HG02642 (cell line): Measurements from ENCODE around the gene DRD1.

Experiments
- ATAC-seq: cut with Tn5 transposase; IDR thresholded peaks from one replicate; pipeline ENCODE4 v1.9.1; 2021; ENCODE audit warnings: mild to moderate bottlenecking; ENCODE audit not compliant: unreplicated experiment, poor library complexity

Gene DRD1

GRCh38 chr5:175444060-175444904 is at the start of gene DRD1:
TSS of gene DRD1 (minus strand) at chr5:175444182. CDS start at chr5:175443099, 1,083 bp downstream.
- peak; percentile 55 for ATAC-seq

GRCh38 chr5:175493726-175494125 is 49.7 kb upstream of the DRD1 start:
- ATAC-seq: no peak

GRCh38 chr5:175493260-175493659 is 49.3 kb upstream of the DRD1 start:
- ATAC-seq: no peak

GRCh38 chr5:175491223-175491622 is 47.2 kb upstream of the DRD1 start:
- no peak for ATAC-seq

GRCh38 chr5:175489693-175490443 is 45.9 kb upstream of the DRD1 start:
- ATAC-seq: no peak

GRCh38 chr5:175487514-175488222 is 43.7 kb upstream of the DRD1 start:
- ATAC-seq: no peak

GRCh38 chr5:175485631-175486030 is 41.6 kb upstream of the DRD1 start:
- no peak for ATAC-seq

- ATAC-seq: no peak
Observed at GRCh38 chr5:175484829-175485228, 40.8 kb upstream of the DRD1 start.

GRCh38 chr5:175484322-175484721 is 40.3 kb upstream of the DRD1 start:
- ATAC-seq: no peak

- ATAC-seq: no peak
Observed at GRCh38 chr5:175483337-175483736, 39.4 kb upstream of the DRD1 start.

- no peak for ATAC-seq
Observed at GRCh38 chr5:175479125-175479881, 35.3 kb upstream of the DRD1 start.

- ATAC-seq: peak; percentile 91
Observed at GRCh38 chr5:175478384-175479124, 34.6 kb upstream of the DRD1 start, which contains the start of gene SFXN1. TSS of gene SFXN1 (plus strand) at chr5:175478560. CDS start at chr5:175492104, 13,544 bp downstream.

GRCh38 chr5:175478008-175478383 is 34.0 kb upstream of the DRD1 start:
- no peak for ATAC-seq

- ATAC-seq: no peak
Observed at GRCh38 chr5:175477440-175477839, 33.5 kb upstream of the DRD1 start.

GRCh38 chr5:175475248-175475647 is 31.3 kb upstream of the DRD1 start:
- ATAC-seq: no peak

GRCh38 chr5:175472378-175472777 is 28.4 kb upstream of the DRD1 start:
- no peak for ATAC-seq

- ATAC-seq: no peak
Observed at GRCh38 chr5:175471628-175472027, 27.6 kb upstream of the DRD1 start.

GRCh38 chr5:175471196-175471595 is 27.2 kb upstream of the DRD1 start:
- no peak for ATAC-seq

- ATAC-seq: no peak
Observed at GRCh38 chr5:175470781-175471180, 26.8 kb upstream of the DRD1 start.
